HG03575 (cell line): ENCODE results near the gene AGRN.
"Not testable (repeated sequence)": the region's sequence is repeated elsewhere in the genome, so short reads cannot be mapped to it uniquely, and the experiment has no call there.

Source experiments
- ATAC-seq: cut with Tn5 transposase; IDR thresholded peaks from one replicate; pipeline ENCODE4 v1.9.1; 2021; ENCODE audit not compliant: unreplicated experiment, insufficient number of reproducible peaks, low FRiP score; ENCODE audit errors: extremely low read depth

The AGRN gene

DNA sequence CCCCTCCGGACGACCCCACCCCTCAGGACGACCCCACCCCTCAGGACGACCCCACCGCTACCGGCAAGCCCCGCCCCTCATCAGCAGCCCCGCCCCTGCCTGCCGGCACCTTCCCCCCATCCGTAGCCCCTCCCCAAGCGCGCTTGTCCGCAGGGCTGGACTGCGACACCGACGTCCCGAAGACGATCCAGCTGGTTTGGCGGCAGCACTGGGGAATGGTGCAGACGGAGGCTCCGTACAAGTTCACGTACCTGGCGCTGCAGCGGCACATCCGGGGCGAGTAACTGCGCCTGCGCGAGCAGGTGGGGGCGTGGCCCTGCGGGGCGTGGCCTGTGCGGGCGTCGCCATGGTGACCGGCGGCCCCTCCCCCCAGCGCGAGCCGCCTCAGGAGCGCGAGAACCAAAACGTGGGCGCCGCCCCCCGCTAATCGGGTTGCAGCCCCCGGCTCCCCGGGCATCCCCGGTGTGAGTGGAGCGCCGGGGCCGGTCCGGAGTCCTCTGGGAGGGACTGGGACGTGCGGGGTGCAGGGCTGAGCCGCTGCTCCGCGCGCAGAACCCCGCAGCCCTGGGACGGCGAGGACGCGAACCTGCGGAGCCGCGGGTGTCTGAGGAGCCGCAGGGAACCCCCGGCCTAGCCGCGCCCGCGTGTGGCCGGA, 49.3 kb downstream of the AGRN start:
- no peak for ATAC-seq

DNA sequence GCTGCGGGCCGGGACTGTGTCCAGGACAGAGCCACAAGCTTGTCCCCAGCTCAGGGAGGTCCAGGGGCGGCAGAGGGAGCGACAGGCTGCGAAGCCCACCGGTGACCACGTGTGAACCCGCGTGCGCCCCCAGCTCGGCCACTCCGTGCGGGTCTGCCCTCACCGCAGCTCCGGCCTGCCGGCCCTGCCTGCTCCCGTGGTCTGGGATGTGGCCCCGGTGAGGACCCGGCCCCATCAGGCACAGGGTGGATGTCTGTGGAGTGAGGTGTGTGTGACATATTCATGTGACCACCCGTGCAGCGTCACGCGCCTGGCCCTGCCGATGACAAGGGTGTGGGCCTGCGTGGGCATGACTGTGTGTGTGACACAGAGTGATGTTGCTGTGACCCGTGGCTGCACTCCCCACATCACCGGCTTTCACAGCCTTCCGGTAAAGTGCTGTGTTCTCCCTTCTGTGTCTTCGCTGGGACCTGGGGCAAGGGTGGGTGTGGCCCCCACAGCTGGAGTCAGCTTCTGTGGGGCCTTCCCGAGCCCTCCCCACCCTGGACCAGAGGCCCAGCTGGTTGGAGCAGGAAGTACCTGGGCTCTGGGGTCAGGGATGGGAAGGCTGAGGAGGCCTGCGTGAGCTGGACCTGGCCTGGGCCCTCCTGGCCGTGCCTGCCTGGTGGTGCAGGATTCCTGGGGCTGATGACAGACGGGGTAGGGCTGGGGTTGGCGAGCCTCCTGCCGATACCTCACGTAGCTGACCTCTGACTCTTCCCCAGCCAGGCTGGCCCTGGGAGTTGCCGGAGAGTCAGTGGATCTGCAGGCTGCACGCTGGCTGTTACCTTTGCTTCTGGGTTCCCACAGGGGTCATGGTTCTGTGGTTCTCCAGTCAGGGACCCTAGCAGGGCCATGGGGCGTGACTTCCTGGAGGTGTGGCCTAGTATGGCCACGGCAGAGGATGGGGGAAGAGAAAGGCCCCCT, 50.1 kb downstream of the AGRN start:
- no peak for ATAC-seq

DNA sequence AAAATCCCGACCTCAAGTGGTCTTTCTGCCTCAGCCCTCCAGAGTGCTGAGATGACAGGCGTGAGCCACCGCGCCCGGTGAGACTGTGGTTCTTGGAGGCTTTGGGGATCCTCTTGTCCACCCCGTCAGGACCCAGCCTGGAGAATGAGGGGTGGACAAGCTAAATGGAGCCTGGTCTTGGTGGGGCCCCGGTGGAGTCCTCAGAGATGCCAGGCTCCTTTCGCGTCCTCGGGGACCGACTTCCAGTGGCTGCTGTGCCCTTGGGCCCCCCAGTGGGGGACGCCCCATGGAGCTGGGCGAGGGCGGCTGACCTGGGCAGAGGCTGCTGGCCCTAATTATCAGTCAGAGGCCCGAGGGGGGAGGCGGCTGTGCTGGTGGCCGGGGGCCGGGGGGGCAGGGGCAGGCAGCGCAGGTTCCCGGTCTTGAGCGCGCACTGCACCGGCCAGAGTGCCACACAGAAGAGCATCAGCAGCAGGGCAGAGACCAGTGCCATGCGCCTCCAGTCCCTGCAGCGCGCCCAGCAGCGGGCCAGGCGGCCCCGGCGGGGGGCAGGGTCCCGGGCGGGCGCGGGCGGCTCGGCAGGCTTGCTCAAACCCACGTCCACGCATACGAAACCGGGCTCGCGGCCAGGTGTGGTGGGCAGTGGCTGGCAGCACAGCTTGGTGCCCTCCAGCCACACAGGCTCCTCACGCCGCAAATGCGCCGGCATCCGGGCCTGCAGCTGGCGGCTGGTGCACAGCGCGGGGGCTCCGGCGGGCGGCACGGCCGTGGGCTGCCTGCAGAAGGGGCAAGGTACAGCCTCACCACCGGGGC, 51.8 kb downstream of the AGRN start:
- ATAC-seq = no peak

DNA sequence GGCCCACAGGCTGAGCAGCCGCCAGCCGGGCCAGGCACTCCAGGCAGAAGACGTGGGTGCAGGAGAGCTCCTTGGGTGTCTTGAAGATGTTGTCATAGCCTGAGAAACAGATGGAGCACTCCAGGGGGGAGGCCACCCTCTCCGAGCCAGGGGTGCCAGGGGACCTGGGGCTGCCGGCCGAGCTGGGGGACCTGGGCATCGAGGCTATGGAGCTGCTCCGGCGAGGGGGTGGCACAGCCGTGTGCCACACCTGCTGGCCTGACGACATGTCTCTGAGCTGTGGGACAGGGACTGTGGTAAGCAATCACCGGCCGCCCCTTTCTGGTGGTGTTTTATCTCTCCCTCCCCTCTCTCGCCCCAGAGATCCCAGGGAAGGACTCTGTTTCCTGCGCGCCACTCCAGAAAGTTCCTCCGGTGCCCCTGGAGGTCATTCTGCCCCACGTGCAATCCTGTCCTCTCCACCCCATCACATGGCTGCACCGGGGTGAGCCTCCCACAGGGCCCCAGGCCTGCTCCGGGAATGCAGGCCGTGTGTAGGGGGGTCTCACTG, 52.5 kb downstream of the AGRN start:
- no peak for ATAC-seq

DNA sequence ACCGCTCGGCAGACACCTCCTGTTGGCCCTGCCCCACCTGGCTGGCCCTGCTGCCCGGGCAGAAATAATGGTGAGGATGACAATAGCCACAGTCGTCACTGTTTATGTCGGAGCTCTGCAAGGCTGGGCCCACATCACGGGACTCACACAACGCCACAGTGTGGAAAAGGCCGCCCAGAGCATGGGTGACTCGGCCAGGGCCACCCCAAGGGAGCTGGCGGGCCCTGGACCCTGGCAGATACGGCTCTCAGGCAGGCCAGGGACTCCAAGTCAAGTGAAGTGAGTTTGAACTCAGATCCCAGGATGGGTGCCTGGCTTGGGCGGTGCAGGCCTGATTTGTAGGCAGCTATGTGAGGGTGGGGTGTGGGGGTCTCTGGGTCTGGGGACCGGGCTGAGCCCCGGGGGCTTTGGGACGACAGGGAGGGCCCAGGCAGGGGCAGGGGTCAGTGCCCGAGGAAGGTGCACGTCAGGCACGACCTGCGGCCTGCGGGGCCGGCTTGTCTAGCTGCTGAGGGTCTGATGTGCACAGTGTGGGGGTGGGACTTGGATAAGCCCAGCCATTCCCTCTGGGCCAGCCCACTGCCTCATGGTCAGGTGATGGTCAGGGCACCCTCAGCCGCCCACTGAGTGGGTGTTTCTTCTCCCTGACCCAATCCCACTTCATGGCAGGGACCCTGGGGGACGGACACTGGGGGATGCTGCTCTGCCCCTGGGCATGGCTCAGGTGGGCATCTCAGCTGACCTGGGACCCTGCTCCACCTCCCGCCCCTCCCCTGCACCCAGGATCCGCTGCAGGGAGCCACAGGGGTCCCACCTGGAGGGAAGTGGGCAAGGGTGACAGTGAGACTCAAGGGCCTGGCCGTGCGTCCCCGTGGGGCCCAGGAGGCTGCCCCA, 53.2 kb downstream of the AGRN start:
- no peak for ATAC-seq

DNA sequence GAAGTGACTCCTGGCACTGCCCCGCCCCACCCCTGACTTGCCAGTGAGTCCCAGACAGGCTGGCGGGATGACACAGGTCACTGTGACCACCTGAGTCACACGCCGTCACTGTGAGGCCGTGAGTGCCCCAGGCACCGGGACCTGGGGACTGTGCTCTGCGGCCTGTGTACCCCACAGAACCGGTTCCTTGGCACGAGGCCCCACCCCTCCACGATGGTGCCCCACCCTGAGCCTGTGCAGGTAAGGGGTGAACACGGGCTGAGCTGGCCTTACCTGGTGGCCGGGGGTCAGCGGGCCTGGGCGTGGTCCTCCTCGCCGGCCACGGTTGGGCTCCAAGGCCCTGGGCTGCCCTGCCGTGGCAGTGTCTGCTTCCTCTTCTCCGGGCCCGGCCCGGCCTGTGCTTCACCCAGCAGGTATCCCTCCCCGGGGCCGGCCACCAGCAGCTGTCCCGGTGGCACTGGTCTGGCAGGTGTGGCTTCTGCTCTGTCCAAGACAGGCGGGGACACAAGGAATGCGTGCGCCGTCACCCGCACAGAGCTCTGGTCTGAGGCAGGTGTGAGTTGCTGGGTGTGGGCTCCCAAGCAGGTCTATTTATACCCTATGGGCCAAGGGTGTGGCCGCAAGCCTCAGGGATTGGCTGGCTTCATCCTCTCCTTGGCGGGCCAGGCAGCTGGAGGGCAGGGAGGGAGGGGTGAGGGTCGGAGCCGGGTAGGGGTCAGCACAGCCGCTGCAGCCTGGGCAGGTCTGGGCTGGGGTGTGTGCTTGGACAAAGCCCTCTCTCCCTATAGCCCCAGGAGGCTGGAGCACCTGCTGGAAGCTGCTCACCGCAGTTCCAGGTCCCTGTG, 54.0 kb downstream of the AGRN start, which contains the start of gene RNF223:
Gene RNF223, minus strand, starts transcription at position 564 of the 845 bp plus-strand sequence. CDS start 1,740 bp downstream, outside the sequence.
- no peak for ATAC-seq

DNA sequence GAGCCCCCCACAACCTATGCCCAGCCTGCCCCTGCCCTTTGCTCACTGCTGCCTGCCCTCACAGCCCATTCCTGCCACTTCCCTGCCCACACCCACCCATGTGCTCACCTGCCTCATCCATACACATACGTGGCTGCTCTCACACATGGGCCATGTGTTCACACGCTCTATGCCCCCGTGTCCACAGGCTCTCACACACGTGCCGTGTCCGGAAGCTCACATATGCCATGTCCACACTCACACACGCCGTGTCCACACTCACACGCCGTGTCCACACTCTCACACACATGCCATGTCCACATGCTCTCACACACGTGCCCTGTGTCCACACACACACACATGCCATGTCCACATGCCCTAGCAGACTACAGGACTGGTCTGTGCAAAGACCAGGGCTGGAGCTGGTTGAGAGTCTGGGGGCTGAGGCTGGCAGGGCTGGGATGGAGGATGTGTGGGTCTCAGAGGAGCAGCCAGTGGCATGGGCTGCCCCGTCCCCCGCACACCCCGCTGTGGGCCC, 54.8 kb downstream of the AGRN start:
- no peak for ATAC-seq

DNA sequence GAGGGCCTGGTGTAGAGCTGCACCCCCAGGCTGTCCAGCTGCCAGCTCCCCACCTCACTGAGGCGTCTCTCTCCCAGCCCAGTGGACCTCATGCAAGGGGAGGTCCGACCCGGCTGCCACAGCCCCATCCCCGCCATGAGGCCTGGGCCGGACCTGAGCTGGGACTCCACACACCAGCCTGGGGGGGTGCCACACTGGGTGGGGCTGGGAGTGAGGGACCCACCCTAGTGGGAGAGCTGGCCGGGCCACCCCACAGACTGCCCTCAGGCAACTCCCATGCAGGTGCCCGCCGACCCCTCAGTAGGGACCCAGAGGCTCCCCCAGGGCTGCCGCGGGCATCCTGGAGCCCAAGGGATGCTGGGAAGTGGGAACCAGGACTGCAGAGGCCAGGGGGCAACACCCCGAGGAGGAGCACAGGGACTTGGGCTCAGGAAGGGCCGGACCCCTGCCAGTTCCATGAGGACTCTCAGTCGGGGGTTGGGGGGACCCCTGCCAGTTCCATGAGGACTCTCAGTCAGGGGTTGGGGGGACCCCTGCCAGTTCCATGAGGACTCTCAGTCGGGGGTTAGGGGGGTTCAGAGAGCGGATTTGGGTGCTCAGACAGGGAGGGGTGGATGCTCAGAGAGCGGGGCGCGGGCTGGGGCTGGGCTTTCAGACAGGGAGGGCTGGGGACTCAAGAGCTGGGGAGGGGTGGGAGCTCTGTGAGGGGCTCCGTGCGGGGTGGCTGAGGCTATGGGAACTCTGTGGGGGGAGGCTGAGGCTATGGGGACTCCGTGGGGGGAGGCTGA, 55.4 kb downstream of the AGRN start:
- no peak for ATAC-seq

DNA sequence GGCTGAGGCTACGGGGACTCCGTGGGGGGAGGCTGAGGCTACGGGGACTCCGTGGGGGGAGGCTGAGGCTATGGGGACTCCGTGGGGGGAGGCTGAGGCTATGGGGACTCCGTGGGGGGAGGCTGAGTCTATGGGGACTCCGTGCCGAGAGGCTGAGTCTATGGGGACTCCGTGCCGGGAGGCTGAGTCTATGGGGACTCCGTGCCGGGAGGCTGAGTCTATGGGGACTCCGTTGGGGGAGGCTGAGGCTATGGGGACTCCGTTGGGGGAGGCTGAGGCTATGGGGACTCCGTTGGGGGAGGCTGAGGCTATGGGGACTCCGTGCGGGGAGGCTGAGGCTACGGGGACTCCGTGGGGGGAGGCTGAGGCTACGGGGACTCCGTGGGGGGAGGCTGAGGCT, 57.5 kb downstream of the AGRN start:
- not testable (repeated sequence) for ATAC-seq

DNA sequence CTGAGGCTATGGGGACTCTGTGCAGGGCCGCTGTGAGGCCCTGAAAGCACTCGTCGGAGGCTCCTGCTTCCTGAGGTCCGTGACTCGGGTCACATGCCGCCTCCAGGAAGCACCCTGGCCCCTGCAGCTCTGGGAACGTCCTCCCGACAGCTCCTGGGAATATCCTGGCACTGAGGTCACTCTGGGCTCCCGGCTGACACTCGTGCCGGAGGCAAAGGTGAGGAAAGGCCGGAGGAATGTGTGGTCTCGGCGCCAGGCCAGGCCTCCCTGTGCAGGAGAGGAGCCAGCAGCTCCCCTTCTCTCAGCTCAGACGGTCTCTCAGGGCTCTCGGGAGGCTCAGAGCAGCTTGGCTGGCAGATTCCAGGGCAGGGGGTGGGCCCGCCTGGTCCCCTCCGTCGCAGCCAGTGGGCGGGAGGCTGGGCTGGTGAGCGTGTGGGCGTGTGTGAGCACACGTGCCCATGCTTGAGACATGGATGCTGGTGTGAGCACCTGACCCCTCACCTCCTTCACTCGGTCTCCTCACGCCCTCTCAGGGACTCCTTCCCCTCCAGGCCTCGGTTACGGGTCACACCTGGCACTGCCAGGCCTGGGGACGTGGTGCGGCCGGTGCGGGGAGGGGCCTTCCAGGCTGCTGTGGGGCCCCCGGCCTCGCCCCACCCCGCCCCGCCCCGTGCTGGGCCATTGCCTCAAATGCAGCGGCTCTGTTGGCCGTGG, 59.6 kb downstream of the AGRN start:
- no peak for ATAC-seq

DNA sequence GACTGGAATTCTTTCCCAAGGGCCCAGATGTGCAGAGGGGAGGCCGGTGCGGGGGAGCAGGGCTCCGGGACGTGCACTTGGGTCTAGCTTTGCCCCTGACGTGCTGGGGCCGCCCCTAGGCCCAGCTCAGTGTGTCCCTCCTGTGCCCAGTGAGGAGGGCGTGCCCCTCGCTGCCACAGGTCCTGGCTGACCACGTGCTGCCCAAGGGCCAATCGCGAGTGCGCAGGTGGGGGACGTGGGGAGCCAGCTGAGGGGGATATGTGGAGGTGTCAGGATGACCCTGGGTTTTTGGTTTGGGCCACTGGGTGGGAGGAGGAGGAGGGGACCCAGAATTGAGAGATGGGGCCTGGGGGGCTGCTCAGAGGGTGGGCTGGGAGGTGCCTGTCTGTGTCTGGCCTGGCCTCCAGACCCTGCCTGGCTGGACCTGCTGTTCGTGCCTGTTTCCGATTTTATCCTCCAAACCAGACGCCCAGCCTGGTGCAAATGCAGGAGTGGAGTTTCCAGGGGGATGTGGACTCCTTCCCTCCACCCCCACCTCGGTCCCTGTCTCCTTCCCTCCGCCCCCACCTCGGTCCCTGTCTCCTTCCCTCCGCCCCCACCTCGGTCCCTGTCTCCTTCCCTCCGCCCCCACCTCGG, 60.3 kb downstream of the AGRN start:
- no peak for ATAC-seq

DNA sequence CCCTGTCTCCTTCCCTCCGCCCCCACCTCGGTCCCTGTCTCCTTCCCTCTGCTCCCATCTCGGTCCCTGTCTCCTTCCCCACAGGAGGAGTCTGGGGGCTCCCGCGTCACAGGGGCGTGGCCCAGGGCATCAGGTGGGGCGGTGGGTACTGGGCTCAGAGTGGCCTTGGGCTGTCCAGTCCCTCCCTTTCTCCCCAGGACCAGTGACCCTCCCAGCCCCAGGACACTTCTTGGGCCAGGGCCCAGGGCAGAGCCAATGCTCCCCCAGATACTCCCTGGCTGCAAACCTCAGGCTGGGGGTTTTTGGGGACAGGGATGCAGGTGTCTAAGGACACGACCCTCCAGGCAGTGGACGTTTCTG, 61.0 kb downstream of the AGRN start:
- ATAC-seq = no peak

DNA sequence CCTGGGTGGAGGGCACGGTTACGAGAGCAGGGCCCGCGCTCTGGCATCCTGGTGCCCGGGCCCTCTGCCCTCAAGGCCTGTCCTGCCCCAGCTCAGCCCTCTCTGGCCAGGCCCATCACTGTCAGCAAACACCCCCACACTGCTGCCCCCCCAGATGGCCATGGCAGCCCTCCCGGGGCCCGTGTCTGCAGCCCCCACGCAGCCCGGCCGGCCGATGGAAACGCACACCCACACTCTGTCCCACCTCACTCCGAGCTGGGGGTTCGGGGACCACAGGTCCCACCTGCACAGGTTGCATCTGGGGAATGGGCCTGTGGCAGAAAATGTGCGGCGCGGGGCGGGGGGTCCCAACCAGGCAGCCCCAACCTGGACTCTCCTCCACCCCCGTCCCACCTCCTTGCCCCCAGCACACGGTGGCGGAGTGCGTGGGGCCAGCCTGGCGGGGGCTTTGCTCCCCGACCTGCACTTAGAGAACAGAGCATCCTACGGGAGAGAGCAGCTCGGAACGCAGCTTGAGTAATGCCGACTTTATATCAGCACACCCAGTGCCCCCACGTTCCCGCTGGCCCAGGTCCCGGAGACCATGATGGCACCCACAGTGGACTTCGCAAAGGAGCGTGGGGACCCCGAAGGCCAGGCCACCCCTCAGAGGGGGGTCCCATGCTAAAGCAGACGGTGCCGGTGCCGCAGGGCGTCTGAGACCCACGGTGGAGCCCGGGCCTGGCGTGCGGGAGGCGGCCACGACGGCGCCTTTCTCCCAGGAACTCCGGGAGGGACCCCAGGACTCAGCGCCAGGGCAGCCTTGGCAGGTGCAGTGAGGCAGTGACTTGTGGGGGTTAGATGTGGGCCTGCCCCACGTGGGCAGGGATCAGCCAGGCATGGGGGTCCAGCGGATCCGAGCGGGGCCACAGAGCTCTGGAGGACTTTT, 61.7 kb downstream of the AGRN start:
- ATAC-seq = no peak

DNA sequence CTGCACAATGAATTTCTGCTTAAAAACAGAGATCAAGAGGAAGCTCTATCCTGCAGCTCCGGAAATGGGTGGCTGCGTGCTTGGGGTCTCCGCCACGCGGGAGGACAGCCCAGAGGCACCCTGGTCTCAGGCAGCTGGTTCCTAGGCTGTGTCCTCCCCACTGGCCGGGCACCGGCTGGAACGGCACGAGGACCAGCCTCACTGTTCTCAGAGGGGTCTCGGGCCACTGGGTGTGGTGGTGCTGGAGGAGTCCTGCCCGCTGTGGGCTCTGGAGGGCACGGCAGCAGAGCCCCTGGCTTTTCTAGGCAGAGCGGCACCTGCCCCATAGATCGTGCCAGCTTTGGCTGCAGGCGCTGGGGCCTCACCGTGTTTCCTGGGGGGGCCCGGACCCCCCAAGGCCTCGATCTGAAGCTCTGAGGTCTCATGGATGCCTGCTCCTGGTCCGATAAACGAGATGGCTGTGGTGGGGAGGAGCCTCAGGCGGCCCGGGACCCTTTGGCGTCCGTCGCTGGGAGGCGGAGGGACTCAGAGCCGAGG, 62.4 kb downstream of the AGRN start:
- ATAC-seq = no peak
